A673 (cell line): Measurements from ENCODE around the gene RHEB.

ENCODE experiments used
- EZH2 ChIP-seq: fragments of 200-600 bp; sonication (generic); IDR thresholded peaks from 2 replicates; pipeline ENCODE4 v1.6.1; 2017; ENCODE audit warnings: borderline replicate concordance, low read depth, mild to moderate bottlenecking, mixed read lengths, antibody characterized with exemption, low read length; ENCODE audit not compliant: poor library complexity, severe bottlenecking
- TF ChIP-seq, protein P1 (sequence below): fragments of 300-800, 200-600 bp; sonication (generic); conservative IDR thresholded peaks from 2 replicates; pipeline ENCODE4 v1.5.1; 2017; ENCODE audit warnings: low read depth, mild to moderate bottlenecking, antibody characterized with exemption, low read length, moderate library complexity, mixed read lengths

DNA sequence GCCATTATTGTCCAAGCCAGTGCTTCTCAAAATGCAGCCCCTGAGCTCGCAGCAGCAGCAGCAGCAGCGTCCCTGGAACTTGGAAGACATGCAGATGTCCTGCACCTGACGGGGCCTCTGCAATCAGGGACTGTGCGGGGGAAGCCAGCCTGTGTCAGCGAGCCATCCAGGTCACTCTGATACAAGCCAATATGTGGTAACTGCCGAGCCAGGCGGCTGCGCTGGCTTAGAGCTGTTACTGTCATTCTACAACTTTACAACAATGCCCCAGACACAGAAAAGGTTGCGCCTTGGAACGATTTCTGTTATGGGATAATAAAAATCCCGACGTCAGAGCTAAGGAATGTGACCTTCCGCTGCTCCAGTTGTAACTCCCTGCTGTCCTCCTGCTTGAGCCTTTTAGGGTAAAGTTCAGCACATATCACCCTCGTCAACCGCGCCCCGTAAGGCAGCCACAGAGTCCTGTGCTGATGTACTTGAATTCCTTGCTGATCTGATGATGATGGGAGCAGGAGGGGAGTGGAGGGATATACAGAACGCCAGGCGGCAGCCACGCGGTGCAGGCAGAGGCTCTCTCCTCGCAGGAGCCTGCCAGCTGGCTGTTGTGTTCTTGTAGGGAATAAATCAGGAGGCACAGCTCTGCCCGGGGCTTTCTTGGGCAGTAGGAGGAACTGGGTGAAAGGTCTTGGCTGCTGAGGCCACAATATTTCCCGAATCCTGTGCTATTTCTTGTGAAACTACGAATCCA lies 59.8 kb downstream of the RHEB start:
- TF ChIP-seq, protein P1, sequence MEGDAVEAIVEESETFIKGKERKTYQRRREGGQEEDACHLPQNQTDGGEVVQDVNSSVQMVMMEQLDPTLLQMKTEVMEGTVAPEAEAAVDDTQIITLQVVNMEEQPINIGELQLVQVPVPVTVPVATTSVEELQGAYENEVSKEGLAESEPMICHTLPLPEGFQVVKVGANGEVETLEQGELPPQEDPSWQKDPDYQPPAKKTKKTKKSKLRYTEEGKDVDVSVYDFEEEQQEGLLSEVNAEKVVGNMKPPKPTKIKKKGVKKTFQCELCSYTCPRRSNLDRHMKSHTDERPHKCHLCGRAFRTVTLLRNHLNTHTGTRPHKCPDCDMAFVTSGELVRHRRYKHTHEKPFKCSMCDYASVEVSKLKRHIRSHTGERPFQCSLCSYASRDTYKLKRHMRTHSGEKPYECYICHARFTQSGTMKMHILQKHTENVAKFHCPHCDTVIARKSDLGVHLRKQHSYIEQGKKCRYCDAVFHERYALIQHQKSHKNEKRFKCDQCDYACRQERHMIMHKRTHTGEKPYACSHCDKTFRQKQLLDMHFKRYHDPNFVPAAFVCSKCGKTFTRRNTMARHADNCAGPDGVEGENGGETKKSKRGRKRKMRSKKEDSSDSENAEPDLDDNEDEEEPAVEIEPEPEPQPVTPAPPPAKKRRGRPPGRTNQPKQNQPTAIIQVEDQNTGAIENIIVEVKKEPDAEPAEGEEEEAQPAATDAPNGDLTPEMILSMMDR = peak; percentile 35
- TF ChIP-seq EZH2 = no peak
